Hypothalamus (tissue), 51 donors: ENCODE data around the gene NSMCE4A.
"Not testable (repeated sequence)": the region's sequence is repeated elsewhere in the genome, so short reads cannot be mapped to it uniquely, and the experiment has no call there.

Source experiments
- DNase-seq, 51 donors: peaks; one replicate each; lab custom pipeline; 2025; lab: John Stamatoyannopoulos, UW

The NSMCE4A gene, protein sequence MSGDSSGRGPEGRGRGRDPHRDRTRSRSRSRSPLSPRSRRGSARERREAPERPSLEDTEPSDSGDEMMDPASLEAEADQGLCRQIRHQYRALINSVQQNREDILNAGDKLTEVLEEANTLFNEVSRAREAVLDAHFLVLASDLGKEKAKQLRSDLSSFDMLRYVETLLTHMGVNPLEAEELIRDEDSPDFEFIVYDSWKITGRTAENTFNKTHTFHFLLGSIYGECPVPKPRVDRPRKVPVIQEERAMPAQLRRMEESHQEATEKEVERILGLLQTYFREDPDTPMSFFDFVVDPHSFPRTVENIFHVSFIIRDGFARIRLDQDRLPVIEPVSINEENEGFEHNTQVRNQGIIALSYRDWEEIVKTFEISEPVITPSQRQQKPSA

DNA sequence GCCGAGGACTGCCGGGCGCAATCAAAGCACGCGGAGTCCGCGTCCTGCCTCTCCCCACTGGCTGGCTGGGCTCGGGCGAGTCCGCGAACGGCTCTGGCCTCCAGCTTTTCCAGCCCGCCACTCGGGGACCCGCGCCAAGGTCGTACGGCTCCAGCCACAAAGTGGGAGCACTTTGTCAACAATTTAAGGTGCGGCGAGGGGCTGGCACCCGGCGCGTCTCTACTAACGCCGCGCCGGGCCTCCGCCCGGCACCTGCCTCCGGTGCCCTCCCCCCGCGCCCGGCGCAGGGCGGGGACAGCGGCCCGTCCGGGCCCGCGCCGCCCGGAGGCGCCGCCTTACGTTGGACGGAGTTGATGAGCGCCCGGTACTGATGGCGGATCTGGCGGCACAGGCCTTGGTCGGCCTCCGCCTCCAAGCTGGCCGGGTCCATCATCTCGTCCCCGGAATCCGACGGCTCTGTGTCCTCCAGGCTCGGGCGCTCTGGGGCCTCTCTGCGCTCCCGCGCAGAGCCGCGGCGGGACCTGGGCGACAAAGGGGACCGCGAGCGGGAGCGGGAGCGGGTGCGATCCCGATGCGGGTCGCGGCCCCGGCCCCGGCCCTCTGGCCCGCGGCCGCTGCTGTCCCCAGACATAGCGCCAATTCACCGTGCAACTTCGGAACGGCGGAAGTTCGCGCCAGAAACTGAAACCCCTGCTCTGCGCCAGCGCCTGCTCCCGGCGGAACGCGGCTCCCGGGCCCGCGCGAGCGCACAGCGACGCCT, at the start of gene NSMCE4A:
NSMCE4A (minus strand) TSS at position 683 of the 760 bp plus-strand sequence; CDS start at position 631, 52 bp downstream.
- peak in 49 of 51 donors; percentile 17 to 79 (median 62) for DNase-seq

DNA sequence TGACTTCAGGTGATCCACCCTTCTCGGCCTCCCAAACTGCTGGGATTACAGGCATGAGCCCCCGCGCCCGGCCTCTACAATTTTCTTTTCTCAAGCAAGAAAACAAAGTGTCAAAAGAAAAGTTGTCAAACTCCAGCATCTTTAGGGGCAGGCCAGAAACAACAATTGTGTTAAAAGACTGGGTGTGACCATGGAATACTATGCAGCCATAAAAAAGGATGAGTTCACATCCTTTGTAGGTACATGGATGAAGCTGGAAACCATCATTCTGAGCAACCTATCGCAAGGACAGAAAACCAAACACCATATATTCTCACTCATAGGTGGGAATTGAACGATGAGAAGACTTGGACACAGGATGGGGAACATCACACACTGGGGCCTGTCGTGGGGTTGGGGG, 48.2 kb upstream of the NSMCE4A start:
- not testable (repeated sequence) for DNase-seq

GRCh38 chr10:122022276-122022675, 47.3 kb upstream of the NSMCE4A start:
- no peak for DNase-seq

GRCh38 chr10:122021828-122022227, 46.8 kb upstream of the NSMCE4A start:
- peak in 1 of 51 donors; percentile 45 for DNase-seq

DNA sequence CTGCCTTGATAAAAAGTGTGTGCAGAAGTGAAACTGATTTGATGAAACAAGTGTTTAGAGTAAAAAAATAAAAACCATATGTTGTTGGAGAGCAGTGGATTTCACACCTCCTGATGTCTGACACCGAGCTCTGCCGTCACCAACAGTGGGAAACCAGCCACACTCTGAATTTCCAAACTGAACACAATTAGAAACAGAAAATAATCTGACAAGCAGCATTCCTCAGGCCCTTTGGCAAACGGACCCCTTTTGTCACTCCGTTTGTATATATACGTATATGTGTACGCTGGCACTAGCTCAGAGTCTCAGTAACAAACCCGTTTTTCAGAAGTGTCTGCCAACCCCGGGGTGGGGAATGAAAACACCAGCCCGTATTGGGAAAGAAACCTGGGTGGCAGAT, 46.4 kb upstream of the NSMCE4A start:
- DNase-seq = peak in 1 of 51 donors; percentile 45

GRCh38 chr10:122020226-122020625, 45.2 kb upstream of the NSMCE4A start:
- DNase-seq = no peak

DNA sequence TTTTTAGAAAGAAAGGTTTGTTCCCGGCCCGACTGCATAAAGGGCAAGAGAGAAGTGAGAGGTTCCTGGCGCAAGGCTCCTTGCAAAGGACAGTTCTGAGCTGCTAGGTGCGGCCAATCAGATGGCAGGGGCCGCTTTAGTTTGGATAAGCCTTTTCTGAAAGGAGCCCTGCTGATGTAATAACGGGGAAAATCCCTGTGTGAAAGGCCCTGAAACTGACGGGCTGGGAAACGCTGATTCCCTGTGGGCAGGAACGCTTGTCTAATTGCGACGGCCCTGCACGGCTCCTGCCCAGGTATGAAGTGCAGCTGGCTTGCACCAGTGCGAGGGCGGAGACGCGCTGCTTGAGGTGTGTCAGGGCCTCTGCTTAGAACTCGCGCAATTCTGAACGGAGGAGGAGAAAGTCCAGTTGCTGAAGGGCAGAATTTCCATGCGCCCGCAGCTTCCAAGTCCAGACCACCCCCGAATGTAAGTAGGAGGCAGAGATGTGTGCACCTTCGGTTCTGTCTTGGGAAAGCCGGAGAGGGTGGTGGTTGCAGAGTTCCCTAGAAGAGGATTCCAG, 44.5 kb upstream of the NSMCE4A start:
- DNase-seq = peak in 1 of 51 donors; percentile 3

DNA sequence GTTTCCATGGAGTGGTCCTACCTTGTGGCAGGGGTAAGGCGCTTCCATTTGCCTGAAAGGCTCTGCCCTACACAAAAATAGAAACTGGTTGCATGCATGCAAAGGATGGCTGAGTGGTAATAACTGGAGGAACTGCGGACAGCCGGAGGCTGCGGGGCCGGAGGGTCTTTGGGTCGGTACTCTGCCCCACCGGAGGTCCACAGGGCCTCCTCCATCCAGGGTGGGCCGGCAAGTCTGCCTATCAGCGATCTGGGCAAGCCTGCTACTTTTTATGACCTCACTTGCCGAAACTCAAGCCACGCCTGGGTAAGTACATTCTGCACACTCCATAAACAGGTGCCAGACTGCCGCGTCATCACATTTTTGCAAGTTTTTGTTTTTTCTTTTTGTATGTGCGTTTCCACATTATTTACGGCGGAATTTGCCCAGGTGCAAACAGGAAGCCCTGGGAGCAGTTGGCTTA, 44.0 kb upstream of the NSMCE4A start:
- no peak for DNase-seq

- no peak for DNase-seq
These were observed 43.5 kb upstream of the NSMCE4A start for GRCh38 chr10:122018491-122018890.

DNA sequence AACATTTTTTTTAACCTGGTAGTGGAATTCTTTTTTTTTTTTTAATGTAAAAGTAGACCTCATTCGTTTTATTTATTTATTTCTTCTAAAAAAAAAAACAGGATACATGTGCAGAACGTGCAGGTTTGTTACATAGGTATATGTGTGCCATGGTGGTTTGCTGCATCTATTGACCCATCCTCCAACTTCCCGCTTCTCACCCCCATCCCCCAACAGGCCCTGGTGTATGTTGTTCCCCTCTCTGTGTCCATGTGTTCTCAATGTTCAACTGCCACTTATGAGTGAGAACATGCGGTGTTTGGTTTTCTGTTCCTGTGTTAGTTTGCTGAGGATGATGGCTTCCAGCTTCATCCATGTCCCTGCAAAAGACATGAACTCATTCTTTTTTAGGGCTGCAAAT, 42.9 kb upstream of the NSMCE4A start:
- DNase-seq = not testable (repeated sequence)

GRCh38 chr10:122014652-122015248, 39.7 kb upstream of the NSMCE4A start:
- no peak for DNase-seq

- no peak for DNase-seq
These were observed 38.3 kb upstream of the NSMCE4A start for GRCh38 chr10:122013311-122013780.

- DNase-seq = no peak
These were observed 37.7 kb upstream of the NSMCE4A start for GRCh38 chr10:122012731-122013130.

DNA sequence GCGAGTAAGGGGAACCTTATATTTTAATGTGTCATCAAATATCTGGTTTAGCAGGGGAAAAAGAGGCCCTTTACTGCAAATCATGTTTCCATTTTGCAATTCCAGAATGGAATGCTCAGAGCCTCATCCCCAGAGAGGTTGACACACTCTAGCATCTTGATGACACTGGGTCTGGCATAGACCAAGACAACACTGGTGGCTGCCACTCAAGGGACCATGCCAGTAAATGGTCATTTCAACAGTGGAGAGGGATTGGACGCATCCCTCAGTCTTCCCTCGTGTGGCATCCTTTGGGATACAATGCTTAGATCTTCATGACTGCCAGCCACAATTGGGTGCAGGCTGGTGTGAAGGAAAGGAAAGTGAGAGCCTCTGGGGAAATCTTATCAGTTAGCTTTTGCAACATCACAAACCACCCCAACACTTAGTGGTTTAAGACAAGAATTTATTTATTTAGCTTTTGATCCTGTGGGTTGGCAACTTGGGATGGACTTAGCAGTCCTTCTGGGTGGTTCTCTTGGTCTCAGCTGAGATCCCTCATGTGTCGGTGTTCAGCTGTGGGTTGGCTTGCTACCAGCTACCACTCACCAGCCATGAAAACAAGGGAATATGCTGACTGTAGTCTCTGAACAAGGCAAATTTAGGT, 35.5 kb upstream of the NSMCE4A start:
- no peak for DNase-seq

DNA sequence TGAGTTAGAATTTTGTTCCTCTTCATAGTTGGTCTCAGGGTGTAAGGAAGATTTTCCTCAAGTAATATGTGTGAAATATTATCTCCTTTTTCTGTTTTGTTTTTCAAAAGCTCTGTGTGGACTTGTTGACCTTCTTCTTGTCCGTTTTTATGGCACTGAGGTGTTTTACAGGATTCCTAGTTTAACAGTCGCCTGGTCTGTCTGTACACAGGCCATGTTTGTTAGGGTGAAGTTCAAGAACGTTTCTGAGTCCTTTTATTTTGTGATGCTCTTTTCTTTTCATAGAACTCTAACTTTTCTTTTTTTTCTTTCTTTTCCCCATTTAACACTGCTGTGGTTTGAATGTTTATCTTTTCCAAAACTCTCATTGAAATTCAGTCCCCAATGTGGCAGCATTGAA, 32.4 kb upstream of the NSMCE4A start:
- DNase-seq = no peak

- no peak for DNase-seq
These were observed 26.7 kb upstream of the NSMCE4A start for GRCh38 chr10:122001698-122002097.

- DNase-seq = no peak
These were observed 24.3 kb upstream of the NSMCE4A start for GRCh38 chr10:121999301-121999700.

GRCh38 chr10:121998462-121998861, 23.4 kb upstream of the NSMCE4A start:
- DNase-seq = no peak

- DNase-seq = peak in 1 of 51 donors; percentile 3
These were observed 19.5 kb upstream of the NSMCE4A start for GRCh38 chr10:121994429-121994941.

DNA sequence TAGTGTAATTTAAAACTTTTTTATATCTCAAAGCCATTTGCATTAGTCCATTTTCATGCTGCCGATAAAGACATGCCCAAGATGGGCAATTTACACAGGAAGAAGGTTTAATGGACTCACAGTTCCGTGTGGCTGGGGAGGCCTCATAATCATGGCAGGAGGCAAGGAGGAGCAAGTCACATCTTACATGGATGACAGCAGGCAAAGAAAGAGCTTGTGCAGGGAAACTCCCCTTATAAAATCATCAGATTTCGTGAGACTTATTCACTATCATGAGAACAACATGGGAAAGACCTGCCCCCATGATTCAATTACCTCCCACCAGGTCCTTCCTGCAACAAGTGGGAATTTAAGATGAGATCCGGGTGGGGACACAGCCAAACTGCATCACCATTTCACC, 16.7 kb upstream of the NSMCE4A start:
- not testable (repeated sequence) for DNase-seq
